Skeletal muscle tissue (tissue), 4 donors: ENCODE measurements around the gene LARGE1. TPM values are rescaled to one million over a fixed set of nuclear protein-coding genes. Genes with fewer than 3 reads are reported as not detected.

Experiments used
- H3K27ac ChIP-seq: one replicate; pipeline ENCODE4 v1.7.0; 2013; ENCODE audit warnings: mild to moderate bottlenecking, low read depth, low read length, inconsistent platforms
- H3K27me3 ChIP-seq, 3 donors: one replicate each; pipeline ENCODE4 v1.7.0; 2013; ENCODE audit warnings: low read length in 3 of 3; ENCODE audit not compliant: control insufficient read depth in 3 of 3, insufficient read depth in 3 of 3
- H3K36me3 ChIP-seq, 3 donors: one replicate each; pipeline ENCODE4 v1.7.0; 2013; ENCODE audit warnings: low read length in 3 of 3; ENCODE audit not compliant: control insufficient read depth in 3 of 3, insufficient read depth in 3 of 3
- H3K4me1 ChIP-seq, 3 donors: one replicate each; pipeline ENCODE4 v1.7.0; 2013; ENCODE audit warnings: low read length in 3 of 3, mild to moderate bottlenecking in 3 of 3; ENCODE audit not compliant: control insufficient read depth in 3 of 3, insufficient read depth in 3 of 3
- H3K4me3 ChIP-seq, 3 donors: one replicate each; pipeline ENCODE4 v1.7.0; 2013; ENCODE audit warnings: low read length in 3 of 3
- H3K9ac ChIP-seq, 3 donors: one replicate each; pipeline ENCODE4 v1.7.0; 2013; ENCODE audit warnings: low read length in 3 of 3, mild to moderate bottlenecking in 3 of 3, moderate library complexity in 2 of 3, low read depth in 1 of 3
- H3K9me3 ChIP-seq, 3 donors: one replicate each; pipeline ENCODE4 v1.7.0; 2013; ENCODE audit warnings: low read length in 3 of 3; ENCODE audit not compliant: control insufficient read depth in 3 of 3
- total RNA-seq: library from RNA; depleted of rRNA; stranded (reverse); fragments of >200 nt; gene quantifications from one replicate; pipeline ENCODE4 v1.2.3, GENCODE V29; 2014
- donor health status: Osteomylitis.

Gene LARGE1
- total RNA-seq, 1 donor from 2014 or later: 12.5 TPM

- Histone ChIP-seq H3K4me3 (no peak overlapping the region), H3K27me3 (no peaks in the 10 kb centered on the region), H3K9ac (no peak overlapping the region), H3K9me3 (no peaks in the 10 kb centered on the region), H3K27ac (no peak overlapping the region), H3K4me1 (peaks cover 3 to 9% (median 3%) of the 10 kb centered on the region in 3 donors), H3K36me3 (no peaks in the 10 kb centered on the region)
Observed at GRCh38 chr22:33677536-33677935, 242.7 kb downstream of the LARGE1 start.

DNA sequence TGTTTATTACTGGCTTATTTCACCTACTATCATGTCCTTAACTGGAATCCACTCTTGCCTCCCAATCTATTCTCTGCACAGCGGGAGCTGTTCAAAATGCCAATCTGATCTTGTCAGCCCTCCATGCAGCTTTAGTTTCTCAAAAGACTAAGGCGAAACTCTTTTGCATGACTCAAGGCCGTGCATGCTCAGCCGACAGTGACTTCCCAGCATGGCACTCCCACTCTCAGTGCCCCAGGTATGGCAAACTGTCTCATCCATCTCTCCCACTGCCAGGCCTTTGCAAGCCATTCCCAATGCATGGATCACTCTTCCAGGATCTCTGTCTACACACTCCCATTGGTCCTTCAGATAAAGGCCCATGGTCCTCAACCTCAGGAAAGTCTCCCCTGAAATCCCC, 245.9 kb downstream of the LARGE1 start:
- H3K27me3 ChIP-seq: no peaks in the 10 kb centered on the region
- no peak overlapping the region for H3K4me3 ChIP-seq
- H3K27ac ChIP-seq: no peak overlapping the region
- peaks cover 3 to 11% (median 5%) of the 10 kb centered on the region in 3 donors for H3K4me1 ChIP-seq
- no peaks in the 10 kb centered on the region for H3K36me3 ChIP-seq
- H3K9me3 ChIP-seq: no peaks in the 10 kb centered on the region
- H3K9ac ChIP-seq: no peak overlapping the region

GRCh38 chr22:33669746-33670145, 250.5 kb downstream of the LARGE1 start:
- H3K4me3 ChIP-seq: no peak overlapping the region
- H3K27ac ChIP-seq: no peak overlapping the region
- H3K4me1 ChIP-seq: peaks cover 0 to 10% (median 8%) of the 10 kb centered on the region in 3 donors

GRCh38 chr22:33666961-33667619, 253.2 kb downstream of the LARGE1 start:
- Histone ChIP-seq H3K4me1 (peaks cover 0 to 10% (median 8%) of the 10 kb centered on the region in 3 donors), H3K27me3 (no peaks in the 10 kb centered on the region), H3K36me3 (no peaks in the 10 kb centered on the region), H3K4me3 (no peak overlapping the region), H3K27ac (no peak overlapping the region), H3K9ac (no peak overlapping the region), H3K9me3 (no peaks in the 10 kb centered on the region)

More at GRCh38 chr22:33669746-33670145, 250.5 kb downstream of the LARGE1 start:
- Histone ChIP-seq H3K27me3 (no peaks in the 10 kb centered on the region), H3K9me3 (no peaks in the 10 kb centered on the region), H3K9ac (no peak overlapping the region), H3K36me3 (no peaks in the 10 kb centered on the region)

DNA sequence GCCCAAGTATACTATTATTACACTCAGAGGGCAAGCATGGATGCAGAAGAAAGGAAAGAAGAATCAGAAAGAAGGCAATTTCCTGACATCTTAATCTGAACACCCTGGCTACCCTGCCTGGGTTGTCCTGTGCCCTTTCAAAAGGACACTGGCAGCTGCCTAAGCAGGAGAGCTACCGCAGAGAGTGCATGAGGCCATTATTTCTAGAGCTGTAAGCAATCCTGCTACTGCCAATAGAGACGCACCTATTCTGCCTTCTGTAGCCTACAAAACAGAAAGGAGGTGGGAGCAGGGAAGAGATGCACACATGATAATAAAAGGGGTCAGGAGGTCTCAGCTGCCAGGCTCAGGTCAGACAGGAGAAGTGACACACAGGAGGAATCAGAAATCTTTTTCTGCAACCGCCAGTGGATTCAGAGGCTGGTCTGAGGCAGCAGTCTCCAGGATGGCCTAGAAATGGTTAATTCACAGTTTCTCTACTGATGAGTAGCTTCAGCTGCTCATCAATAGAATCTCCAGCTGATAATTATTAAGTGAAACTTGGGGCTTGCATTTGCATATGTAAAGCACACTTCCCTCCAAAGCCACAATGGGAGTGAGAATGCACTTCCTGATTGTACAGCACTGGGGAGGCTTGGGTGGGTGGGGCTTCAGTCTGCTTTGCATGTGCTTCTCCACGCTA, 253.9 kb downstream of the LARGE1 start:
- H3K9ac ChIP-seq: no peak overlapping the region
- H3K27ac ChIP-seq: no peak overlapping the region
- H3K4me3 ChIP-seq: no peak overlapping the region
- H3K36me3 ChIP-seq: no peaks in the 10 kb centered on the region
- no peaks in the 10 kb centered on the region for H3K9me3 ChIP-seq
- peaks cover 0 to 10% (median 8%) of the 10 kb centered on the region in 3 donors for H3K4me1 ChIP-seq
- no peaks in the 10 kb centered on the region for H3K27me3 ChIP-seq

DNA sequence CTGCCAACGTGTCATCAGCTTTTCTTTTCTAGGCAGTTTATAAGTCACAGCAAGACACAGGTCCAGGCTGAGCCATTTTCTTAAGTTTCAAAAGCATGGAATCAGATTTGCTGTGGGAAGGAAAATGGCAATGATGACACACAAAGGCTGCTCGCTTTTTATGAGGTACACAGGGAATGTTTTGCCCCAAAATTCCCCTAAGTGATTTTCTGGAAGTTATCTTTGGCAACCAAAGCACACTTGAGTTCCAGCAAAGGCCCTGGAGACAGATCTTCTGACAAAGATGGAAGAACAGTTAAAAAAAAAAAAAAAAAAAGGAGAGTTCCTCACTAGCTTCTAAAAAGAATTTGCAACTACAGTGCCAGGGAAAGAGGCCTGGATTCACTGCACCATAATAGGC, 260.8 kb downstream of the LARGE1 start:
- H3K27ac ChIP-seq: peak overlapping the region; percentile 75
- no peaks in the 10 kb centered on the region for H3K27me3 ChIP-seq
- H3K4me3 ChIP-seq: no peak overlapping the region
- no peaks in the 10 kb centered on the region for H3K36me3 ChIP-seq
- H3K9ac ChIP-seq: no peak overlapping the region
- H3K9me3 ChIP-seq: no peaks in the 10 kb centered on the region
- peaks cover 0 to 2% (median 0%) of the 10 kb centered on the region in 3 donors for H3K4me1 ChIP-seq

DNA sequence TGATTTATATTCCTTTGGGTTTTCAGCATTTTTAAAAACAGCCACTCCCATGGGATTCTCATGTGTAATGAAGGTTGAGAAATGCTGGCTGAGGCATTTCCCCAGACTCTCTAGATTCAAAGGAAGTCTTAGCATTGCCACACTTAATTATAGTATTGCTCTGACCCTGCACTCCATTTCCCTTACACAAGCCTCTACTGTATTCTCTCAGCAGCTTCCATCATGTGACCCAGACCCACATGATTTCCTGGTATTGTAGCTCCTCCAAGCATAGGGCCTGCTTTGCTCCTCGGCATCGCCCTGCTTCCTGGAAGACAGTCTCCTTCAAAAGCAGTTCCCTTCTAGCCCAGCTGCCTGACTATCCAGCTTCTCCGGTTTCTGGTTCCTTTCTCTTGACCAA, 261.5 kb downstream of the LARGE1 start:
- Histone ChIP-seq H3K27ac (peak overlapping the region; percentile 75), H3K9ac (no peak overlapping the region), H3K9me3 (no peaks in the 10 kb centered on the region), H3K4me3 (no peak overlapping the region), H3K27me3 (no peaks in the 10 kb centered on the region), H3K4me1 (peaks cover 0 to 2% (median 0%) of the 10 kb centered on the region in 3 donors), H3K36me3 (no peaks in the 10 kb centered on the region)

- no peaks in the 10 kb centered on the region for H3K27me3 ChIP-seq
- peaks cover 0 to 2% (median 0%) of the 10 kb centered on the region in 3 donors for H3K4me1 ChIP-seq
- H3K9me3 ChIP-seq: no peaks in the 10 kb centered on the region
- no peak overlapping the region for H3K4me3 ChIP-seq
- H3K36me3 ChIP-seq: no peaks in the 10 kb centered on the region
- H3K27ac ChIP-seq: no peak overlapping the region
- no peak overlapping the region for H3K9ac ChIP-seq
Observed at GRCh38 chr22:33657670-33658069, 262.6 kb downstream of the LARGE1 start.

DNA sequence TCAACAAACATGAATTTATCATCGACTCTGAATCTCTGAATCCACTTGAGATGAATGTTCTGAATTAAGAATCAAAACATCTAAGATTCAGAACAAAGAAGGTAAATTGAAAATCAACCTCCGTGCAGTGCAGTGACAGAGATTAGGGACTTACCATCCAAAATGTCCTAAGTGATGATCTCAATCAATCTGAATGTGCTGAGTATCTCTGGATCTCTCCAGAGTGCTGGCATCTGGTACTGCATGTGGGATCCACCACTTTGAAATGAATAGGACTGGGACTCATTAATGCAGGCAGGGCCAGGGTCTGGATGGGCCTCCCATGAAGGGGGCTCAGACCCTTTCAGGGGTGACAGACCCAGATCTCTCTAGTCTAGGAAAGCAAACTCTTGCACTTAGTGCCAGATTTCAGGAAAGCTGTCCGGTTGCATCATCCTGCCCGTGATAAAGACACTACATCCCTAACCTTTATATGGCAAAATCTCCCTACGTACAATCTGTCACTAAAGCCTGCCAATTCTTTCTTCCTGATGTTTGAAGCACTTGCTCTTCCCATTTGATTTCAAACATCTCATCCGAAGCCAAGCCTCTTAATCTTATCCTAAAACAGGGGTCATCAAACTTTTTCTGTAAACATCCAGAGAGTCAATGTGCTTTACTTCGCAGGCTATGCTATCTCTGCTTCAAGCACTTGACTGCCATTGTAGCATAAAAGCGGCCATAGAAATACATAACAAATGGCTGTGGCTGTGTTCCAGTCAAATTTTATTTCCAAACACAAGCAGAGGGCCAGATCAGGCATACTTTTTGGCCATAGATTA, 263.3 kb downstream of the LARGE1 start:
- no peaks in the 10 kb centered on the region for H3K36me3 ChIP-seq
- no peaks in the 10 kb centered on the region for H3K27me3 ChIP-seq
- H3K27ac ChIP-seq: no peak overlapping the region
- no peak overlapping the region for H3K4me3 ChIP-seq
- peaks cover 0 to 2% (median 0%) of the 10 kb centered on the region in 3 donors for H3K4me1 ChIP-seq
- no peak overlapping the region for H3K9ac ChIP-seq
- no peaks in the 10 kb centered on the region for H3K9me3 ChIP-seq
